ENCODE results near the gene ZNF385A.
"Not testable (repeated sequence)": the region's sequence is repeated elsewhere in the genome, so short reads cannot be mapped to it uniquely, and the experiment has no call there.

ZNF385A gene

DNA sequence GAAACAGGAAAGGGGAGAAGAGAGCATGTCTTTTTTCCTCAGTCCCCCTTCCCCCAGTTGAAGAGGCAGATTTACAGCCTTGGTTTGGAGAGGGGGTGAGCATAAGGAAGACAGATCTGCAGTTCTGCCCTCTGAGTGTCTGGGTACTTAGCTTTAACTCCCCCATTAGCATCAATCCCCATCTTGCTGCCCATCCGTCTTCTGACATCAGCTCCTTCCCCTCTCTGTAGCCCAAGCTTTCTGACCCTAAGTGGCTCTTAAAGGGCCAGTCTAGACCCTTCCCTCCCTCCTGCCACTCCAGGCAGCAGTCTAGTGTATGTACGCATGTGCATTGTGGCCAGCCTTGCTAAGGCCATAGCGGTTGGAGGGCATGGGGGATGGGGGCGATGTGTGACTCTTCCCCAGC lies 27.6 kb downstream of the ZNF385A start:
- DNase-seq (ENCODE audit: low read depth in 2 of 2) = no peak

- no peak for DNase-seq (ENCODE audit: low read depth in 2 of 2)
Observed at GRCh38 chr12:54356228-54356627, 28.3 kb downstream of the ZNF385A start.

DNA sequence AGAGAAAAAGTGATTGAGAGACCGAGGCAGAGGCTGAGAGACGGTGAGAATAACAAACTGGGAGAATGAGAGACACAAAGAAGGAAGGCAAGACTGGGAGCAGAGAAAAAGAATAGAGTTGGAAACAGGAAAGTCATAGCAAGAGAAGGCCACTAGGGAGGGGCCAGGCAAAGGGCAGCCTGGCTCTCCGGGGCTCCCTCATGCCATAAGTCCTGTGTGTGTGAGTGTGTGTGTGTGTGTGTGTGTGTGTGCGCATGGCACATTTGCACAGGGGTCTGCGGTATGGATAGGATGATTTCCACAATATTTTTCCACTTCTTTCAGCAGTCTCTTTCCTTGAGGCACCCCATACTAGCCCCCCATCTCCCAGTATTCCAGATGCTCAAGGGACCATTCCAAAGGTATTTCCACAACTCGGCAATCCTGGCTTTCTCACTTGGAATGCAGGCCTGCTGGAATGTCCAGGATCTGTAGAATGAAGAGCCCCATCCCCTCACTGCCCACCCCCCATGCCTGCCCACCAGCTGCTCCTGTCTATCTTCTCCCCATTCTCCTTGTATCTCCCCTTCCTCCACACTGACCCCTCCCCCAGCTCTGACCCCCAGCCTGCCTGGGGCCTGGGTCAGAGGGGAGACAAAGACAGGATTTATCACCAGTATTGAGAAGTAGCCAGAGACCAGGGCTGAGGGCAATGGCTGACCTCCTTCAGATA lies 29.3 kb downstream of the ZNF385A start:
- no peak for DNase-seq (ENCODE audit: low read depth in 2 of 2)

DNA sequence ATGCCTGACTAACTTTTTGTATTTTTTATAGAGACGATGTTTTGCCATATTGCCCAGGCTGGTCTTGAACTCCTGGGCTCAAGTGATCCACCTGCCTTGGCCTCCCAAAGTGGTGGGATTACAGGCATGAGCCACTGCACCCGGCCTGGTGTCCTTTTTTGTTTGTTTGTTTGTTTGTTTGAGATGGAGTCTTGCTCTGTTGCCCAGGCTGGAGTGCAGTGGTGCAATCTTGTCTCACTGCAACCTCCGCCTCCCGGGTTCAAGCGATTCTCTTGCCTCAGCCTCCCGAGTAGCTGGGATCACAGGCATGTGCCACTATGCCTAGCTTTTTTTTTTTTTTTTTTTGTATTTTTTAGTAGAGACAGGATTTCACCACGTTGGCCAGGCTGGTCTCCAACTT lies 30.3 kb downstream of the ZNF385A start:
- DNase-seq (ENCODE audit: low read depth in 2 of 2) = not testable (repeated sequence)

DNA sequence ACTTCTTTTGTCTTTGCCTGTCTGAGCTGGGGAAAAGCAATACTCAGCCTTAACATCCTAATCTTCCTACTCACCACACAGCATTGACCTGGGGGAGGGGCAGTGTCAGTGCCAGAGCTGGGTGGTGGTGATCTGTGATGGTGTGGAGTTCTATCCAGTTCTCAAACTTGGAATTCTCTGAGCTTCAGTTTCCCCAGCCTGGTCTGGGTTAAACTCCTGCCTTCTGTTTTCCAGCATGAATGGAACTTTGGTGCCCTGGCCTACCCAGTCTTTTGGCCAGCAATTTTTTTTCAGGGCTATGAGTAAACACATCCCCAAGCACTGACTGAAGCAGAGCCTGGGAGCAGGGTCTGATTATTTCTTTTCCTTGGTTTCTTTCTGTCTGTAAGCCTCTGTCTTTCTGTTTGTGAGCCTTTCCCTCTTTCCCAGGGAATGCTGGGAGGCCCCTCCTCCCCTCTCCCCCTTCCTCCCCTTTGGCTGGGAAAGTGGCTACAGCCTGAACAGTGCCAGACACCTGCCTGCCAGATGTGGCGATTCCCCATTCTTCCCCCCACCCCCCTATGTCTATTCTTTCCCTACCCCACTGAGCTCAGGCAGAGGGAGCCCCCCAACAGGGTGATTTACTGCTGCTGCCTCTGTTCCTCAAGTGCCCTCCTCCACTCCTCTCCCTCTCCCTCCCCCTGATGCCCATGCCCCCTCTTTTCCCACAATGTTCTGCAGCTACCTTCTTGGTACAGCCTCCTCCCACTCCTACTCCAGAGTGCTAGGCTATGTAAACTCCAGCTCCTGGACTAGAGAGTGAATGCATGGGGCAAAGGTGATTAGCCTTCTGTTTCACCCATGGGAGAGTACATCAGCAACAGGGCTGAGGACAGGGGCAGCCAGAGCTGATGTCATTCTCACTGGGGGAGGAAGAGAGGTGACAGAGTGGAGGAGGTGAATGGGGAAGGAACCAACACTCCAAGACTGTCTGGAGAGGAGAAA lies 31.4 kb downstream of the ZNF385A start:
- DNase-seq (ENCODE audit: low read depth in 2 of 2) = no peak

GRCh38 chr12:54352022-54352531 lies 32.5 kb downstream of the ZNF385A start:
- no peak for DNase-seq (ENCODE audit: low read depth in 2 of 2)

- no peak for DNase-seq (ENCODE audit: low read depth in 2 of 2)
Observed at GRCh38 chr12:54351341-54351740, 33.2 kb downstream of the ZNF385A start.

GRCh38 chr12:54350743-54351142 lies 33.8 kb downstream of the ZNF385A start:
- DNase-seq (ENCODE audit: low read depth in 2 of 2) = no peak

- DNase-seq (ENCODE audit: low read depth in 2 of 2) = no peak
Observed at GRCh38 chr12:54349679-54350078, 34.9 kb downstream of the ZNF385A start.

- DNase-seq (ENCODE audit: low read depth in 2 of 2) = no peak
Observed at GRCh38 chr12:54349036-54349435, 35.5 kb downstream of the ZNF385A start.

DNA sequence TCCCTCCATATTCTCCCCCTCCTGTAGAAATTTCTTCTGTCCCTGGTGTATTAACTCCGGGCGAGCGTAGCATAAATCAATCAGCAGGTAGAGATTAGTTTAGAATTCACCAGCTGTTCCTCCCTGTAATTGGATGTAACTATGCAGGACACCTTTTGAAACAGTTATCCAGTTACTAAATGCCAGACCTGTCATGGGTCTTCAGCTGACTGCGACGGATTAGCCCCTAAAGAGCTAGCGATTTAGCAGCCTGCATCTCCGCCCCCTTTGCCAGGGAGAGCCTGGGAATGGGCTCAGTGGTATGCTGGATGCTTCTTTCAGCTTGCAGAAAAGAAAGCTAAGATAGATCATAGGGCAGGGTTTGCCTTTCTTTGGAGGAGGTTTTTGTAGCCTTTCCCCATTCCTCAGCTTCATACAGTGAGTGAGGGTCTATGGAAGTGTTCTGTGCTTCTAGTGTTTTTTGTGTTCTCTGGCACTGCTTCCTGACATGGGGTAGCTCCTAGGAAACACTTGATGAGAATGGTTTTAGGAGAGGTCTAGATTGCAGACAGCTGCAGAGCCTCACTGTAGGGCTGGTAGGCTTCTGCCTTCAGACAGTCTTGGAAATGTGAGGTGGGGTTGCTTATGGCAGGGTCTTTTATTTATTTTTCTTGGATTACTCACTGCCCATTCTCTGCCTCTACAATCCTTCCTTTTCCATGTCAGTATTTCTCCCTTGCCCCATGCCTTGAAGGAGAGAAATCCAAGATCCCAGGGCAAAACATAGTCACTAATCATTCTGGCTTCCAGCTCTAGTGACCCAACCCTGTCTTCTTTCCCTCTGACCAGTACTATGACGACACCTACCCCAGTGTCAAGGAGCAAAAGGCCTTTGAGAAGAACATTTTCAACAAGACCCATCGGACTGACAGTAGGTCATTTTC lies 42.9 kb downstream of the ZNF385A start:
- DNase-seq (ENCODE audit: low read depth in 2 of 2) = no peak

- DNase-seq (ENCODE audit: low read depth in 2 of 2) = no peak
Observed at GRCh38 chr12:54340846-54341245, 43.7 kb downstream of the ZNF385A start.

GRCh38 chr12:54338698-54339296 lies 45.7 kb downstream of the ZNF385A start:
- DNase-seq (ENCODE audit: low read depth in 2 of 2) = no peak

GRCh38 chr12:54337854-54338650 lies 46.5 kb downstream of the ZNF385A start:
- no peak for DNase-seq (ENCODE audit: low read depth in 2 of 2)

GRCh38 chr12:54337280-54337842 lies 47.2 kb downstream of the ZNF385A start:
- DNase-seq (ENCODE audit: low read depth in 2 of 2) = no peak

GRCh38 chr12:54333420-54334034 lies 51.0 kb downstream of the ZNF385A start:
- DNase-seq (ENCODE audit: low read depth in 2 of 2) = no peak

DNA sequence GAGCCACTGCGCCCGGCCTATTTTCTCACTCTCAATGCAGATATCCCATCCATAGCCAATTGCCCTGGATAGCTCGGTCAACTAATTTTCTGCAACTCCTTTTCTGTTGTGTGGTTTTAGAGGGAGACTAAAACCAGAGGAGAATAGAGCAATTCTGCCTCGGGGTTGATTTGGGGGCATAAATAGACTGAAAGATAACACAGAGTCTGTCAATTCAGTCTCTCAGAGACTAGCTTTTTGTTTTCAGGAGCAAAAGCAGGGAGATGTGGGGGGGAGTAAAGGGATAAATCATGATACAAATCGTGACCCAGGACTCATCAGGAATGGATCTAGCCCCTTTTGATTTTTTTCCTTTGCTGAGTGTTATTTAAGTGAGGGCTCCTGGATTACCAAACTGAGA lies 53.1 kb downstream of the ZNF385A start:
- DNase-seq (ENCODE audit: low read depth in 2 of 2) = no peak

DNA sequence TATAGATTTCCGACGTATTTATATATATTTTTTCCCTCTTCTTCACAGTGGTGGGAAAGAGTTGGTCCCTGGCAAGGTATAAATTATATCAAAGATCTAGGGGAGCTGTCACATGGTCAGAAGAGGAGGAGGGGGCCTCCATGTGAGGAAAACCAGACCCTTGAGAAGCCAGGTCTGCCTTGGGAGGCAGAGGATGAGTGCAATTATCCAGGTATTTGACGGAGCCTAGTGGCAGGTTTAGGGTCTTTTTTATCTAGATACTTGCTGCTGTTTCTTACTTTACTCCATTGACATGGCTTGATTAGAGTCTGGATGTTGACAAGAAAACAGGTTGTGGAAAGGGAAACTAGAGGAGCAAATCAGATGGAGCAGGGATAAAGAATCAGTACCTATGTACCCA lies 54.1 kb downstream of the ZNF385A start:
- no peak for DNase-seq (ENCODE audit: low read depth in 2 of 2)

- no peak for DNase-seq (ENCODE audit: low read depth in 2 of 2)
Observed at GRCh38 chr12:54329759-54330158, 54.8 kb downstream of the ZNF385A start.
